ENCODE measurements around the gene GUK1. TPM values are rescaled to one million over a fixed set of nuclear protein-coding genes. Genes with fewer than 3 reads are reported as not detected.

Gene GUK1
- total and polyA plus RNA-seq, 2 experiments from 2014 or later = 87.5 to 121 TPM

DNA sequence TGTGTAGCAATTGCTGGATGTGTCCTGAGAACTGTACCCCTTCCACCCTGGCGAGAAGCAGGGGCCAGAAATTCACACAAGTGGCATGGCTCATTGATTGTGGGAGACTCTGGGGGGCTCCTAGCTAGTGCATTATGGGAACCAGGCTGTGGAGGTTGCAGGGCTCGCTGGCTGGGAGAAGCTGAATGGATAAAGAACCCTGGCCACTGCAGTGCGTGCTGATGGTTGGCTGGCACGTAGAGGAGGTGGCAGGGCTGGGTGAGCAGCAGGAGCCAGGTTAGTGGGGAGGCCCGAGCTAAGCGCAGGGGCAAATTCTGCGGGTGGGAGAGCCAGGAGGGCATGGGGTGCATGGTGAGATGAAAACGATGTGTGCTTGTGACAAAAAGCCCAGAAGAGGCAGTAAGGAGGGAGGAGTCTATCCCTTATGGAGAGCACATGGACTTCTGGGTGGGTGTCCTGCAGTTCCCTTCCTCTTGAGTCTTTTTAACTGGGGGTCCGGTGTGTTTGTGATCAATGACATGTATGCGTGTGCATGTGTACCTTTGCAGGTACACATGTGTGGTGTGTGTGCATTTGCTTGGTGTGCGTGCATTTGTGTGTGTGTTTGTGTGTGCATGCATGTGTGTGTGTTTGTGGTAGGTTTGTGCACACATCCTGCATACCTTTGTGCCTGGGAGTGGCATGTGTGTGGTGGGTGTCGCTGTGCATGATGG, 3.6 kb downstream of the GUK1 start:
- no peaks in the 10 kb centered on the region for H3F3A ChIP-seq (replicated peaks; ENCODE audit: low read depth)
- H4K20me1 ChIP-seq (replicated peaks; ENCODE audit: insufficient read depth) = no peaks in the 10 kb centered on the region
- TF ChIP-seq, protein P1, sequence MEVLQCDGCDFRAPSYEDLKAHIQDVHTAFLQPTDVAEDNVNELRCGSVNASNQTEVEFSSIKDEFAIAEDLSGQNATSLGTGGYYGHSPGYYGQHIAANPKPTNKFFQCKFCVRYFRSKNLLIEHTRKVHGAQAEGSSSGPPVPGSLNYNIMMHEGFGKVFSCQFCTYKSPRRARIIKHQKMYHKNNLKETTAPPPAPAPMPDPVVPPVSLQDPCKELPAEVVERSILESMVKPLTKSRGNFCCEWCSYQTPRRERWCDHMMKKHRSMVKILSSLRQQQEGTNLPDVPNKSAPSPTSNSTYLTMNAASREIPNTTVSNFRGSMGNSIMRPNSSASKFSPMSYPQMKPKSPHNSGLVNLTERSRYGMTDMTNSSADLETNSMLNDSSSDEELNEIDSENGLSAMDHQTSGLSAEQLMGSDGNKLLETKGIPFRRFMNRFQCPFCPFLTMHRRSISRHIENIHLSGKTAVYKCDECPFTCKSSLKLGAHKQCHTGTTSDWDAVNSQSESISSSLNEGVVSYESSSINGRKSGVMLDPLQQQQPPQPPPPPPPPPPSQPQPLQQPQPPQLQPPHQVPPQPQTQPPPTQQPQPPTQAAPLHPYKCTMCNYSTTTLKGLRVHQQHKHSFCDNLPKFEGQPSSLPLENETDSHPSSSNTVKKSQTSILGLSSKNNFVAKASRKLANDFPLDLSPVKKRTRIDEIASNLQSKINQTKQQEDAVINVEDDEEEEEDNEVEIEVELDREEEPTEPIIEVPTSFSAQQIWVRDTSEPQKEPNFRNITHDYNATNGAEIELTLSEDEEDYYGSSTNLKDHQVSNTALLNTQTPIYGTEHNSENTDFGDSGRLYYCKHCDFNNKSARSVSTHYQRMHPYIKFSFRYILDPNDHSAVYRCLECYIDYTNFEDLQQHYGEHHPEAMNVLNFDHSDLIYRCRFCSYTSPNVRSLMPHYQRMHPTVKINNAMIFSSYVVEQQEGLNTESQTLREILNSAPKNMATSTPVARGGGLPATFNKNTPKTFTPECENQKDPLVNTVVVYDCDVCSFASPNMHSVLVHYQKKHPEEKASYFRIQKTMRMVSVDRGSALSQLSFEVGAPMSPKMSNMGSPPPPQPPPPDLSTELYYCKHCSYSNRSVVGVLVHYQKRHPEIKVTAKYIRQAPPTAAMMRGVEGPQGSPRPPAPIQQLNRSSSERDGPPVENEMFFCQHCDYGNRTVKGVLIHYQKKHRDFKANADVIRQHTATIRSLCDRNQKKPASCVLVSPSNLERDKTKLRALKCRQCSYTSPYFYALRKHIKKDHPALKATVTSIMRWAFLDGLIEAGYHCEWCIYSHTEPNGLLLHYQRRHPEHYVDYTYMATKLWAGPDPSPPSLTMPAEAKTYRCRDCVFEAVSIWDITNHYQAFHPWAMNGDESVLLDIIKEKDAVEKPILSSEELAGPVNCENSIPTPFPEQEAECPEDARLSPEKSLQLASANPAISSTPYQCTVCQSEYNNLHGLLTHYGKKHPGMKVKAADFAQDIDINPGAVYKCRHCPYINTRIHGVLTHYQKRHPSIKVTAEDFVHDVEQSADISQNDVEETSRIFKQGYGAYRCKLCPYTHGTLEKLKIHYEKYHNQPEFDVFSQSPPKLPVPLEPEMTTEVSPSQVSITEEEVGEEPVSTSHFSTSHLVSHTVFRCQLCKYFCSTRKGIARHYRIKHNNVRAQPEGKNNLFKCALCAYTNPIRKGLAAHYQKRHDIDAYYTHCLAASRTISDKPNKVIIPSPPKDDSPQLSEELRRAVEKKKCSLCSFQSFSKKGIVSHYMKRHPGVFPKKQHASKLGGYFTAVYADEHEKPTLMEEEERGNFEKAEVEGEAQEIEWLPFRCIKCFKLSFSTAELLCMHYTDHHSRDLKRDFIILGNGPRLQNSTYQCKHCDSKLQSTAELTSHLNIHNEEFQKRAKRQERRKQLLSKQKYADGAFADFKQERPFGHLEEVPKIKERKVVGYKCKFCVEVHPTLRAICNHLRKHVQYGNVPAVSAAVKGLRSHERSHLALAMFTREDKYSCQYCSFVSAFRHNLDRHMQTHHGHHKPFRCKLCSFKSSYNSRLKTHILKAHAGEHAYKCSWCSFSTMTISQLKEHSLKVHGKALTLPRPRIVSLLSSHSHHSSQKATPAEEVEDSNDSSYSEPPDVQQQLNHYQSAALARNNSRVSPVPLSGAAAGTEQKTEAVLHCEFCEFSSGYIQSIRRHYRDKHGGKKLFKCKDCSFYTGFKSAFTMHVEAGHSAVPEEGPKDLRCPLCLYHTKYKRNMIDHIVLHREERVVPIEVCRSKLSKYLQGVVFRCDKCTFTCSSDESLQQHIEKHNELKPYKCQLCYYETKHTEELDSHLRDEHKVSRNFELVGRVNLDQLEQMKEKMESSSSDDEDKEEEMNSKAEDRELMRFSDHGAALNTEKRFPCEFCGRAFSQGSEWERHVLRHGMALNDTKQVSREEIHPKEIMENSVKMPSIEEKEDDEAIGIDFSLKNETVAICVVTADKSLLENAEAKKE (CRISPR knock-in tag; IDR thresholded peaks at IDR 0.05) = no peak
- no peak for TF ChIP-seq STAT1 (IDR thresholded peaks at IDR 0.05; ENCODE audit: unreplicated experiment)
- TF ChIP-seq, protein P2, sequence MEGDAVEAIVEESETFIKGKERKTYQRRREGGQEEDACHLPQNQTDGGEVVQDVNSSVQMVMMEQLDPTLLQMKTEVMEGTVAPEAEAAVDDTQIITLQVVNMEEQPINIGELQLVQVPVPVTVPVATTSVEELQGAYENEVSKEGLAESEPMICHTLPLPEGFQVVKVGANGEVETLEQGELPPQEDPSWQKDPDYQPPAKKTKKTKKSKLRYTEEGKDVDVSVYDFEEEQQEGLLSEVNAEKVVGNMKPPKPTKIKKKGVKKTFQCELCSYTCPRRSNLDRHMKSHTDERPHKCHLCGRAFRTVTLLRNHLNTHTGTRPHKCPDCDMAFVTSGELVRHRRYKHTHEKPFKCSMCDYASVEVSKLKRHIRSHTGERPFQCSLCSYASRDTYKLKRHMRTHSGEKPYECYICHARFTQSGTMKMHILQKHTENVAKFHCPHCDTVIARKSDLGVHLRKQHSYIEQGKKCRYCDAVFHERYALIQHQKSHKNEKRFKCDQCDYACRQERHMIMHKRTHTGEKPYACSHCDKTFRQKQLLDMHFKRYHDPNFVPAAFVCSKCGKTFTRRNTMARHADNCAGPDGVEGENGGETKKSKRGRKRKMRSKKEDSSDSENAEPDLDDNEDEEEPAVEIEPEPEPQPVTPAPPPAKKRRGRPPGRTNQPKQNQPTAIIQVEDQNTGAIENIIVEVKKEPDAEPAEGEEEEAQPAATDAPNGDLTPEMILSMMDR (conservative IDR thresholded peaks at IDR 0.05; ENCODE audit: low read depth in 2 of 2) = no peak
- no peak for TF ChIP-seq NANOG (IDR thresholded peaks at IDR 0.05; ENCODE audit: borderline replicate concordance)
- TF ChIP-seq EZH2phosphoT487 (IDR thresholded peaks at IDR 0.05; ENCODE audit: unreplicated experiment) = no peak
- TF ChIP-seq JUNB (IDR thresholded peaks at IDR 0.05; ENCODE audit: unreplicated experiment) = no peak
- TF ChIP-seq POLR2AphosphoS5 (IDR thresholded peaks at IDR 0.05; ENCODE audit: low read depth) = no peak
- TF ChIP-seq, protein P3, sequence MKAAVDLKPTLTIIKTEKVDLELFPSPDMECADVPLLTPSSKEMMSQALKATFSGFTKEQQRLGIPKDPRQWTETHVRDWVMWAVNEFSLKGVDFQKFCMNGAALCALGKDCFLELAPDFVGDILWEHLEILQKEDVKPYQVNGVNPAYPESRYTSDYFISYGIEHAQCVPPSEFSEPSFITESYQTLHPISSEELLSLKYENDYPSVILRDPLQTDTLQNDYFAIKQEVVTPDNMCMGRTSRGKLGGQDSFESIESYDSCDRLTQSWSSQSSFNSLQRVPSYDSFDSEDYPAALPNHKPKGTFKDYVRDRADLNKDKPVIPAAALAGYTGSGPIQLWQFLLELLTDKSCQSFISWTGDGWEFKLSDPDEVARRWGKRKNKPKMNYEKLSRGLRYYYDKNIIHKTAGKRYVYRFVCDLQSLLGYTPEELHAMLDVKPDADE (IDR thresholded peaks at IDR 0.05) = no peak
- TF ChIP-seq, protein P4, sequence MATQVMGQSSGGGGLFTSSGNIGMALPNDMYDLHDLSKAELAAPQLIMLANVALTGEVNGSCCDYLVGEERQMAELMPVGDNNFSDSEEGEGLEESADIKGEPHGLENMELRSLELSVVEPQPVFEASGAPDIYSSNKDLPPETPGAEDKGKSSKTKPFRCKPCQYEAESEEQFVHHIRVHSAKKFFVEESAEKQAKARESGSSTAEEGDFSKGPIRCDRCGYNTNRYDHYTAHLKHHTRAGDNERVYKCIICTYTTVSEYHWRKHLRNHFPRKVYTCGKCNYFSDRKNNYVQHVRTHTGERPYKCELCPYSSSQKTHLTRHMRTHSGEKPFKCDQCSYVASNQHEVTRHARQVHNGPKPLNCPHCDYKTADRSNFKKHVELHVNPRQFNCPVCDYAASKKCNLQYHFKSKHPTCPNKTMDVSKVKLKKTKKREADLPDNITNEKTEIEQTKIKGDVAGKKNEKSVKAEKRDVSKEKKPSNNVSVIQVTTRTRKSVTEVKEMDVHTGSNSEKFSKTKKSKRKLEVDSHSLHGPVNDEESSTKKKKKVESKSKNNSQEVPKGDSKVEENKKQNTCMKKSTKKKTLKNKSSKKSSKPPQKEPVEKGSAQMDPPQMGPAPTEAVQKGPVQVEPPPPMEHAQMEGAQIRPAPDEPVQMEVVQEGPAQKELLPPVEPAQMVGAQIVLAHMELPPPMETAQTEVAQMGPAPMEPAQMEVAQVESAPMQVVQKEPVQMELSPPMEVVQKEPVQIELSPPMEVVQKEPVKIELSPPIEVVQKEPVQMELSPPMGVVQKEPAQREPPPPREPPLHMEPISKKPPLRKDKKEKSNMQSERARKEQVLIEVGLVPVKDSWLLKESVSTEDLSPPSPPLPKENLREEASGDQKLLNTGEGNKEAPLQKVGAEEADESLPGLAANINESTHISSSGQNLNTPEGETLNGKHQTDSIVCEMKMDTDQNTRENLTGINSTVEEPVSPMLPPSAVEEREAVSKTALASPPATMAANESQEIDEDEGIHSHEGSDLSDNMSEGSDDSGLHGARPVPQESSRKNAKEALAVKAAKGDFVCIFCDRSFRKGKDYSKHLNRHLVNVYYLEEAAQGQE (IDR thresholded peaks at IDR 0.05; ENCODE audit: unreplicated experiment) = no peak
- no peak for TF ChIP-seq ZNF331 (CRISPR knock-in tag; IDR thresholded peaks at IDR 0.05; ENCODE audit: low read depth)
- TF ChIP-seq ZNF114 (CRISPR knock-in tag; IDR thresholded peaks at IDR 0.05) = no peak
- no peak for TF ChIP-seq CREB1 (CRISPR knock-in tag; IDR thresholded peaks at IDR 0.05; ENCODE audit: low read depth)
- no peak for TF ChIP-seq EZH2 (IDR thresholded peaks at IDR 0.05; ENCODE audit: low read depth, unreplicated experiment)
- Mint-ChIP-seq H3K4me1 (peaks cover 2% of the 10 kb centered on the region; the same call in 1 of the 3 replicates), H3K27ac (no peak overlapping the region), H3K27me3 (ENCODE audit: insufficient read depth, low read depth, poor library complexity) (peaks cover 13% of the 10 kb centered on the region), H3K4me3 (no peak overlapping the region; the same call in 1 of the 3 replicates), H3K36me3 (ENCODE audit: low read depth) (no peaks in the 10 kb centered on the region; the same call in 1 of the 3 replicates), H3K9me3 (no peaks in the 10 kb centered on the region; the same call in 2 of the 3 replicates)
- DNase-seq (ENCODE audit: low spot score) (no peak), ATAC-seq (no peak)
- H2AFZ ChIP-seq = no peak overlapping the region
- H3K27me3 ChIP-seq (ENCODE audit: insufficient read depth) = no peaks in the 10 kb centered on the region
- no peak overlapping the region for H3K4me3 ChIP-seq
- no peak overlapping the region for H3K4me2 ChIP-seq
- H3K27ac ChIP-seq (ENCODE audit: low read depth) = no peak overlapping the region
- no peaks in the 10 kb centered on the region for H3K36me3 ChIP-seq (ENCODE audit: insufficient read depth)
- peaks cover 34% of the 10 kb centered on the region for H3K79me2 ChIP-seq (replicated peaks; ENCODE audit: insufficient read depth)
- H3K4me1 ChIP-seq (ENCODE audit: insufficient read depth) = peaks cover 5% of the 10 kb centered on the region; the same call in 1 of the 2 replicates
- no peaks in the 10 kb centered on the region for H3K9me2 ChIP-seq (ENCODE audit: insufficient read depth)

All from GM23338 (cell line).